Motor neuron (in vitro differentiated cells): Measurements from ENCODE around the gene CASP10. TPM values are rescaled to one million over a fixed set of nuclear protein-coding genes. Genes with fewer than 3 reads are reported as not detected.
A peak's percentile ranks its signal among the peaks of the same experiment; 100 is the strongest.
"Not testable (repeated sequence)": the region's sequence is repeated elsewhere in the genome, so short reads cannot be mapped to it uniquely, and the experiment has no call there.

Experiments used
- ATAC-seq, 8 experiments: fragments of 200-7000 bp; cut with Tn5 transposase; replicated peaks in 6 of 8; 2 replicates each; pipeline ENCODE4 v1.8.0; 2021; ENCODE audit warnings: mild to moderate bottlenecking in 8 of 8, moderate library complexity in 8 of 8
- H3K27ac ChIP-seq, 2 donors: fragments of 250-450 bp; sonication (Bioruptor Pico); 2 replicates each; pipeline ENCODE4 v1.9.0; 2021; ENCODE audit warnings: antibody characterized with exemption in 2 of 2, mild to moderate bottlenecking in 2 of 2, moderate library complexity in 1 of 2
- H3K4me1 ChIP-seq, 2 donors: fragments of 250-450 bp; sonication (Bioruptor Pico); replicated peaks in 1 of 2; 2 replicates each; pipeline ENCODE4 v1.6.1; 2021; ENCODE audit warnings: antibody characterized with exemption in 2 of 2, mild to moderate bottlenecking in 2 of 2, moderate library complexity in 1 of 2
- H3K4me3 ChIP-seq, 5 donors: fragments of 250-450 bp; sonication (Bioruptor Pico); 2 replicates each; pipeline ENCODE4 v1.9.0; 2021; ENCODE audit warnings: antibody characterized with exemption in 5 of 5, mild to moderate bottlenecking in 5 of 5, moderate library complexity in 4 of 5
- WGBS, 10 experiments: fragments of 450-650 bp; shearing (Covaris generic); methylation state at CpG; one replicate each; pipeline ENCODE4 v1.0.0; 2022; 5-methylcytosine and 5-hydroxymethylcytosine counted together
- in situ Hi-C, 9 experiments: fragments of 400-800 bp; cut with MboI; loops; one replicate each; pipeline ENCODE4 v1.15.0; 2021; ENCODE audit warnings: low sequenced_read_pairs in 9 of 9, low pct_unique_long_range_greater_than_20kb in 2 of 9; ENCODE audit not compliant: unreplicated experiment in 9 of 9
- total RNA-seq, 8 experiments: library from RNA; unstranded; fragments of 300-600 nt; gene quantifications; 2 replicates each; pipeline versions ENCODE4 v1.2.3 to v1.2.4, GENCODE V29; 2022

CASP10 gene
- 10 to 100 TPM in 1 of 8 experiments, 1 to 10 TPM in 2, under 1 TPM in 5; 0.05 to 11.9 (median 0.58) TPM for total RNA-seq

GRCh38 chr2:201182650-201183364, at the start of gene CASP10:
TSS of gene CASP10 (plus strand) at chr2:201183141. CDS start at chr2:201185778, 2,637 bp downstream.
- Histone ChIP-seq H3K27ac (no peak within 1 kb of the TSS), H3K4me1 (no peaks in the 10 kb centered on the region), H3K4me3 (no peak within 1 kb of the TSS)
- 28 to 94% (median 76%) methylated on average over 3 to 9 of the region's 11 CpGs; no CpG with 5 or more reads in 1 of the 10 experiments for WGBS, 10 experiments
- peak in 3 of 8 experiments; percentile 88 to 97 (median 93) for ATAC-seq
- in situ Hi-C loops: no loop called here

GRCh38 chr2:201135386-201135785, 47.6 kb upstream of the CASP10 start:
- ATAC-seq: no peak
- no peak overlapping the region for H3K27ac ChIP-seq
- in situ Hi-C loops: no loop called here
- WGBS, 10 experiments: 43 to 100% (median 60%) methylated on average over 1 to 3 of the region's 4 CpGs; no CpG with 5 or more reads in 3 of the 10 experiments
- no peaks in the 10 kb centered on the region for H3K4me1 ChIP-seq
- H3K4me3 ChIP-seq: no peak overlapping the region

GRCh38 chr2:201136889-201137321, 46.0 kb upstream of the CASP10 start:
- no peak overlapping the region for H3K27ac ChIP-seq
- 100% methylated on average over 1 of the region's 3 CpGs; no CpG with 5 or more reads in 9 of the 10 experiments for WGBS, 10 experiments
- no peak for ATAC-seq
- no peaks in the 10 kb centered on the region for H3K4me1 ChIP-seq
- no peak overlapping the region for H3K4me3 ChIP-seq
- in situ Hi-C loops: no loop called here

- no peak for ATAC-seq
- no peak overlapping the region for H3K4me3 ChIP-seq
- no peak overlapping the region for H3K27ac ChIP-seq
- in situ Hi-C loops: no loop called here
- WGBS, 10 experiments: 83 to 100% (median 91%) methylated on average over 1 to 9 of the region's 28 CpGs; no CpG with 5 or more reads in 1 of the 10 experiments
- no peaks in the 10 kb centered on the region for H3K4me1 ChIP-seq
Observed at GRCh38 chr2:201137505-201138400, 45.2 kb upstream of the CASP10 start.

GRCh38 chr2:201138401-201138970, 44.5 kb upstream of the CASP10 start:
- no peak for ATAC-seq
- Histone ChIP-seq H3K27ac (no peak overlapping the region), H3K4me1 (no peaks in the 10 kb centered on the region), H3K4me3 (no peak overlapping the region)
- WGBS, 10 experiments: 93 to 100% (median 100%) methylated on average over 1 to 4 of the region's 15 CpGs; no CpG with 5 or more reads in 5 of the 10 experiments
- in situ Hi-C loops: no loop called here

- in situ Hi-C loops, H3K4me3 ChIP-seq, ATAC-seq, H3K27ac ChIP-seq, H3K4me1 ChIP-seq: not testable (repeated sequence)
- WGBS, 10 experiments: 55 to 100% (median 89%) methylated on average over 1 to 3 of the region's 14 CpGs
Observed at GRCh38 chr2:201138986-201139781, 43.8 kb upstream of the CASP10 start.

GRCh38 chr2:201139836-201140604, 42.9 kb upstream of the CASP10 start:
- Histone ChIP-seq H3K4me1 (no peaks in the 10 kb centered on the region), H3K4me3 (no peak overlapping the region), H3K27ac (no peak overlapping the region)
- WGBS, 10 experiments: 44 to 82% (median 71%) methylated on average over 1 to 8 of the region's 34 CpGs; no CpG with 5 or more reads in 1 of the 10 experiments
- in situ Hi-C loops: no loop called here
- ATAC-seq: no peak

- no peak for ATAC-seq
- peaks cover 6 to 10% of the 10 kb centered on the region in 2 donors for H3K4me1 ChIP-seq
- H3K27ac ChIP-seq: no peak overlapping the region
- H3K4me3 ChIP-seq: no peak overlapping the region
- WGBS, 10 experiments: 0 to 100% (median 82%) methylated on average over 1 to 5 of the region's 5 CpGs
- in situ Hi-C loops: no loop called here
Observed at GRCh38 chr2:201144101-201145051, 38.6 kb upstream of the CASP10 start.

GRCh38 chr2:201148434-201148990, 34.4 kb upstream of the CASP10 start:
- H3K27ac ChIP-seq: no peak overlapping the region
- in situ Hi-C loops: no loop called here
- no peak overlapping the region for H3K4me3 ChIP-seq
- peaks cover 9 to 12% of the 10 kb centered on the region in 2 donors for H3K4me1 ChIP-seq
- ATAC-seq: no peak
- 20 to 91% (median 67%) methylated on average over 1 of the region's 1 CpG; no CpG with 5 or more reads in 4 of the 10 experiments for WGBS, 10 experiments

GRCh38 chr2:201149064-201149820, 33.7 kb upstream of the CASP10 start:
- WGBS, 10 experiments: 83 to 100% (median 88%) methylated on average over 1 to 2 of the region's 2 CpGs; no CpG with 5 or more reads in 4 of the 10 experiments
- in situ Hi-C loops: no loop called here
- H3K4me3 ChIP-seq: no peak overlapping the region
- H3K4me1 ChIP-seq: peaks cover 9 to 12% of the 10 kb centered on the region in 2 donors
- peak in 4 of 8 experiments; percentile 28 to 73 (median 66) for ATAC-seq
- H3K27ac ChIP-seq: no peak overlapping the region
